Osteoblast (primary cell): ENCODE results near the gene P3H2. TPM values are rescaled to one million over a fixed set of nuclear protein-coding genes. Genes with fewer than 3 reads are reported as not detected.
A peak's percentile ranks its signal among the peaks of the same experiment; 100 is the strongest.

ENCODE experiments used
- DNase-seq: peaks from one replicate; pipeline ENCODE4 v3.0.0; 2011; ENCODE audit warnings: low spot score, mixed read lengths; ENCODE audit not compliant: insufficient read length; ENCODE audit errors: missing footprints
- H2AFZ ChIP-seq: 2 replicates; pipeline ENCODE4 v1.6.0; 2011; ENCODE audit warnings: mild to moderate bottlenecking, low read length
- H3K27ac ChIP-seq: 2 replicates; pipeline ENCODE4 v1.5.1; 2011; ENCODE audit warnings: mild to moderate bottlenecking, low read depth, low read length, moderate library complexity
- H3K27me3 ChIP-seq: 2 replicates; pipeline ENCODE4 v1.6.0; 2012; ENCODE audit warnings: mild to moderate bottlenecking, control low read depth, inconsistent platforms, low read length, moderate library complexity; ENCODE audit not compliant: insufficient read depth
- H3K36me3 ChIP-seq: 2 replicates; pipeline ENCODE4 v1.5.1; 2011; ENCODE audit warnings: mild to moderate bottlenecking, low read length, control low read depth, moderate library complexity; ENCODE audit not compliant: insufficient read depth
- H3K4me1 ChIP-seq: 2 replicates; pipeline ENCODE4 v1.5.1; 2011; ENCODE audit warnings: mild to moderate bottlenecking, low read length, control low read depth, moderate library complexity; ENCODE audit not compliant: insufficient read depth
- H3K4me2 ChIP-seq: 2 replicates; pipeline ENCODE4 v1.6.0; 2011; ENCODE audit warnings: mild to moderate bottlenecking, low read length; ENCODE audit not compliant: insufficient read depth
- H3K4me3 ChIP-seq: fragments of 200-600 bp; sonication (generic); 3 replicates; pipeline ENCODE4 v1.5.1; 2012; ENCODE audit warnings: mild to moderate bottlenecking, low read length, inconsistent platforms; ENCODE audit not compliant: insufficient read depth
- H3K79me2 ChIP-seq: 2 replicates; pipeline ENCODE4 v1.6.0; 2012; ENCODE audit warnings: mild to moderate bottlenecking, low read length, control low read depth, inconsistent platforms; ENCODE audit not compliant: insufficient read depth
- H3K9me3 ChIP-seq: 2 replicates; pipeline ENCODE4 v1.5.1; 2011; ENCODE audit warnings: low read depth, low read length, control low read depth
- H4K20me1 ChIP-seq: 2 replicates; pipeline ENCODE4 v1.6.0; 2012; ENCODE audit warnings: mild to moderate bottlenecking, low read length, control low read depth; ENCODE audit not compliant: insufficient read depth
- CTCF ChIP-seq: IDR thresholded peaks from 2 replicates; pipeline ENCODE4 v1.5.1; 2011; ENCODE audit warnings: mild to moderate bottlenecking, low read depth, low read length, moderate library complexity; ENCODE audit errors: extremely low read depth
- small RNA-seq: library from RNA; depleted of rRNA; stranded (forward); fragments of <200 nt; gene quantifications from one replicate; pipeline ENCODE3, GENCODE V24; 2012
- total RNA-seq: library from RNA; depleted of rRNA; stranded (reverse); fragments of >200 nt; gene quantifications from 2 replicates; pipeline ENCODE4 v1.2.3, GENCODE V29; 2012

The P3H2 gene
- total RNA-seq, 1 donor: 13.4 TPM

GRCh38 chr3:189909573-189909972, 211.1 kb downstream of the P3H2 start:
- H4K20me1 ChIP-seq: no peaks in the 10 kb centered on the region
- H3K27ac ChIP-seq: no peak overlapping the region
- TF ChIP-seq CTCF: no peak

DNA sequence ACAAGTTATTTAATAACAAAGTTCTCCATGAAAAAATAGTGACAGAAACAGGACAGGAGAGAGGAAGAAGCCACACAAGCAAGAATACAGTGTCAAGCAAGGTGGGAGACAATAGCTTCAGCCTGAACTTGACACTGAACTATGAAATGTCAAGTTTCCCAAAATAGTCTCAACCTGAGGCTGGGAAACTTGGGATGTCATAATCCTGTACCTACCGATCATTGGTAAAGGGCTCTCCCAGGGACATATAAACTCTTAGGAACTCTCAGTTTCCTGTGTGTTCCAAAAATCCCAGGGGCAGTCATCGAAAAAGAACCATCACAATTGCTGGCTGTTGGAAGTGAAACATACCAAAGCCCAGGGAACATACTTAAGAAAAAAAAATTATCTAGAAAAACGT, 211.6 kb downstream of the P3H2 start:
- no peak overlapping the region for H3K4me3 ChIP-seq
- H3K4me1 ChIP-seq: peaks cover 15% of the 10 kb centered on the region
- H3K27me3 ChIP-seq: no peaks in the 10 kb centered on the region
- DNase-seq: no peak
- H3K9me3 ChIP-seq: no peaks in the 10 kb centered on the region
- H3K4me2 ChIP-seq: no peak overlapping the region
- no peak for TF ChIP-seq CTCF
- H3K36me3 ChIP-seq: no peaks in the 10 kb centered on the region
- no peaks in the 10 kb centered on the region for H3K79me2 ChIP-seq
- no peak overlapping the region for H3K27ac ChIP-seq
- no peak overlapping the region for H2AFZ ChIP-seq
- H4K20me1 ChIP-seq: no peaks in the 10 kb centered on the region

More at GRCh38 chr3:189909573-189909972, 211.1 kb downstream of the P3H2 start:
- no peak for DNase-seq
- no peak overlapping the region for H3K4me3 ChIP-seq
- H3K9me3 ChIP-seq: no peaks in the 10 kb centered on the region
- H3K4me1 ChIP-seq: peaks cover 19% of the 10 kb centered on the region
- no peaks in the 10 kb centered on the region for H3K27me3 ChIP-seq
- no peak overlapping the region for H2AFZ ChIP-seq
- no peaks in the 10 kb centered on the region for H3K36me3 ChIP-seq
- no peak overlapping the region for H3K4me2 ChIP-seq
- no peaks in the 10 kb centered on the region for H3K79me2 ChIP-seq

DNA sequence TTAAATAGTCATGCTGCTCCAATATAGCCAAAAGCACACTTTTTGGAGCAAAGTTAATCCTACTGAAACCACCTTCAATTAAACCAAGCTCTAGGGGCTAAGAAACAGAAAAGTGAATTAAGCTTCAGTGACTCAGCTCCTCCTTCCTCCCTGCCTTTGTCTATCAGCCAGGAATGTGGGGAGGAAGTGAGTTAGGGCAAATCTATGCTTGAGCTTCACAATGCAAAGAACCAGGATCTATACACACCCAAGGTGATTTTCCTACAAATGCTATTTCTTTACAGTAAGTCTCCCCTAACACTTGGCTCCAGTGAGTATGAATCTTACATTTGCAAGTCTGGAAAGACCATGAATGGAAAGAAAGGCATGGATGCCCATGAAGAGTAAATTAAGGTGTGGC, 212.1 kb downstream of the P3H2 start:
- H3K79me2 ChIP-seq: no peaks in the 10 kb centered on the region
- no peaks in the 10 kb centered on the region for H3K9me3 ChIP-seq
- no peaks in the 10 kb centered on the region for H4K20me1 ChIP-seq
- peak overlapping the region; percentile 62 for H2AFZ ChIP-seq
- no peaks in the 10 kb centered on the region for H3K27me3 ChIP-seq
- DNase-seq: peak; percentile 60
- no peak overlapping the region for H3K4me2 ChIP-seq
- H3K36me3 ChIP-seq: no peaks in the 10 kb centered on the region
- H3K4me1 ChIP-seq: peaks cover 13% of the 10 kb centered on the region
- H3K27ac ChIP-seq: no peak overlapping the region
- TF ChIP-seq CTCF: no peak
- H3K4me3 ChIP-seq: no peak overlapping the region

GRCh38 chr3:189907803-189908202, 212.9 kb downstream of the P3H2 start:
- Histone ChIP-seq H3K79me2 (no peaks in the 10 kb centered on the region), H3K4me1 (peaks cover 13% of the 10 kb centered on the region), H4K20me1 (no peaks in the 10 kb centered on the region), H3K4me2 (no peak overlapping the region), H3K4me3 (no peak overlapping the region), H3K27ac (no peak overlapping the region), H2AFZ (no peak overlapping the region), H3K36me3 (no peaks in the 10 kb centered on the region), H3K27me3 (no peaks in the 10 kb centered on the region), H3K9me3 (no peaks in the 10 kb centered on the region)
- DNase-seq: no peak
- no peak for TF ChIP-seq CTCF

Small RNAs within 50 kb of the gene (small RNA-seq; reads per million reads assigned to genes)
- not detected for gene RNU6-1109P

Other genes starting within 250 kb of the P3H2 start
- 0.29 and 1.1 TPM in 2 replicates for gene CLDN1, start 201.5 kb upstream of the P3H2 start, total RNA-seq